Subcutaneous abdominal adipose tissue (tissue), 5 donors: ENCODE data around the gene FSTL5.

Experiments used
- H3K27ac ChIP-seq: one replicate; pipeline ENCODE4 v1.7.0; 2013; ENCODE audit warnings: low read depth, mild to moderate bottlenecking, inconsistent platforms, low read length, moderate library complexity
- H3K27me3 ChIP-seq, 5 donors: one replicate each; pipeline ENCODE4 v1.7.0; 2013; ENCODE audit warnings: low read length in 5 of 5, inconsistent platforms in 1 of 5; ENCODE audit not compliant: control insufficient read depth in 5 of 5, insufficient read depth in 4 of 5
- H3K36me3 ChIP-seq, 5 donors: one replicate each; pipeline ENCODE4 v1.7.0; 2013; ENCODE audit warnings: low read length in 5 of 5; ENCODE audit not compliant: control insufficient read depth in 5 of 5, insufficient read depth in 5 of 5
- H3K4me1 ChIP-seq, 5 donors: one replicate each; pipeline ENCODE4 v1.7.0; 2013; ENCODE audit warnings: low read length in 5 of 5, mild to moderate bottlenecking in 3 of 5, moderate library complexity in 1 of 5; ENCODE audit not compliant: control insufficient read depth in 5 of 5, insufficient read depth in 5 of 5
- H3K4me3 ChIP-seq, 5 donors: one replicate each; pipeline ENCODE4 v1.7.0; 2013; ENCODE audit warnings: low read length in 5 of 5, low read depth in 1 of 5
- H3K9ac ChIP-seq, 5 donors: one replicate each; pipeline ENCODE4 v1.7.0; 2013; ENCODE audit warnings: low read length in 5 of 5, mild to moderate bottlenecking in 4 of 5, moderate library complexity in 3 of 5
- H3K9me3 ChIP-seq, 5 donors: one replicate each; pipeline ENCODE4 v1.7.0; 2013; ENCODE audit warnings: low read length in 5 of 5; ENCODE audit not compliant: control insufficient read depth in 5 of 5
- donor health status: healthy.
- donor health status: healthy.
- donor health status: healthy.
- donor health status: healthy.
- donor health status: healthy.

Gene FSTL5

GRCh38 chr4:161949946-161950725 is 213.7 kb downstream of the FSTL5 start:
- Histone ChIP-seq H3K4me1 (no peaks in the 10 kb centered on the region), H3K9me3 (no peaks in the 10 kb centered on the region), H3K9ac (no peak overlapping the region), H3K4me3 (no peak overlapping the region), H3K36me3 (no peaks in the 10 kb centered on the region), H3K27ac (no peak overlapping the region), H3K27me3 (no peaks in the 10 kb centered on the region)

- Histone ChIP-seq H3K27me3 (no peaks in the 10 kb centered on the region), H3K9me3 (no peaks in the 10 kb centered on the region), H3K4me1 (no peaks in the 10 kb centered on the region), H3K4me3 (no peak overlapping the region), H3K27ac (no peak overlapping the region), H3K36me3 (no peaks in the 10 kb centered on the region), H3K9ac (no peak overlapping the region)
These were observed 215.6 kb downstream of the FSTL5 start for GRCh38 chr4:161948026-161948770.

DNA sequence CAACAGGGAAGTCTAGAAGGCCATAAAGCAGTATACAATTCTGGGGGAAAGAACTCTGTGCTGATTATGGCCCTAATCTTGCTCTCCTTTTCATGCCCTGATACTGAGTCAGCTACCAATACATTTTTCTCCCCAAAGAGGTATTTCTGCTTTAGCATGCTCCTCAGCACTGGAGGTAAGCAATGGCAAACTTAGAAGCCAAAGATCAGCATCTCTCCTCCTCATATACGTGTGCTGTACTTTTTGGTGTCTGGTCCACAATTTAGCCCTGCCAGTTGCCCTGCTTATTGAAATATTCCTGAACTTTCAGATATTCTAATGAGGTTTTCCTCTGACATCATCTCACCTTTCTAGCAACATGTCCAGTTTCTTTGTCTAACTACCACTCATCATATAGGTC is 226.2 kb downstream of the FSTL5 start:
- no peak overlapping the region for H3K4me3 ChIP-seq
- no peaks in the 10 kb centered on the region for H3K27me3 ChIP-seq
- H3K9ac ChIP-seq = no peak overlapping the region
- no peak overlapping the region for H3K27ac ChIP-seq
- no peaks in the 10 kb centered on the region for H3K4me1 ChIP-seq
- H3K9me3 ChIP-seq = no peaks in the 10 kb centered on the region
- no peaks in the 10 kb centered on the region for H3K36me3 ChIP-seq

GRCh38 chr4:161936625-161937550 is 226.9 kb downstream of the FSTL5 start:
- no peaks in the 10 kb centered on the region for H3K9me3 ChIP-seq
- H3K4me1 ChIP-seq = no peaks in the 10 kb centered on the region
- H3K9ac ChIP-seq = no peak overlapping the region
- H3K27me3 ChIP-seq = no peaks in the 10 kb centered on the region
- H3K36me3 ChIP-seq = no peaks in the 10 kb centered on the region
- H3K27ac ChIP-seq = no peak overlapping the region
- no peak overlapping the region for H3K4me3 ChIP-seq

DNA sequence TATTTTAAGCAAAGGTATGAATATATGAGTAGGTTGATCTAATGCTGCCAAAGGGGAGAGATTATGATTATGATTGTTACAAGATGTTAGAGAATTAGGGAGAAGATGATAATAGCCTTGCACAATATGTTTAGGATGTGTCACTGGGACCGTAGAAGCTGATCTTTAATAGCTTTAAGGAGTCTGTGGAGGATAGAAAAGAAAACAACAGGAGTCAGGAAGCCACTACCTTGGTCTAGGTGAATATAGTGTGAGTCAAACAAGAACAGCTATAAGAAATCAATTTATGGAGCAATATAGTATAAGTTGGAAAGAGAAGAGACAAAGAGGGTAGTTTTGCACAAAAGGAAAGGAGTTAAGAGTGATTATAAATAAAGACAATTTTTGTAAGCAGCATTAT is 232.7 kb downstream of the FSTL5 start:
- Histone ChIP-seq H3K9me3 (no peaks in the 10 kb centered on the region), H3K27ac (no peak overlapping the region), H3K36me3 (no peaks in the 10 kb centered on the region), H3K27me3 (no peaks in the 10 kb centered on the region), H3K4me3 (no peak overlapping the region), H3K9ac (no peak overlapping the region), H3K4me1 (no peaks in the 10 kb centered on the region)

DNA sequence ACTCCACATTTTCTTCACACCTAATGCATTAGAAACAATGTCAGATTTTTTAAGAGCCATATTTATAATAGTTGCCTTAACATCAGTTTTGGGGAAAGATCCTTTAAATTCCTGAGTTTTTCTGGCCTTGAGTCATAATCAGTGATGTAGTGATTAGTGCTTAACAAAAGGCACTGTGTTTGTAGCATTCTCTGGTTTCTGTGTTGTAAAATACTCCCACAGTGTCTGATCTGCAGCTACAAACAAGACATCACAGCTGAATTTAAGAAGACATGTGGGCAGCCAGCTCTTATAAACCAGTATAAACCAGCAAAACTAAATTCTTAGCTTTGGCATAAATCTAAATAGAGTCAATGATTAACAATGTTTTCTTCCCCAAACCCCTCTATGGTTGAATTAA is 233.8 kb downstream of the FSTL5 start:
- no peaks in the 10 kb centered on the region for H3K36me3 ChIP-seq
- no peaks in the 10 kb centered on the region for H3K27me3 ChIP-seq
- H3K4me3 ChIP-seq = no peak overlapping the region
- H3K9me3 ChIP-seq = no peaks in the 10 kb centered on the region
- H3K4me1 ChIP-seq = no peaks in the 10 kb centered on the region
- H3K27ac ChIP-seq = no peak overlapping the region
- no peak overlapping the region for H3K9ac ChIP-seq

DNA sequence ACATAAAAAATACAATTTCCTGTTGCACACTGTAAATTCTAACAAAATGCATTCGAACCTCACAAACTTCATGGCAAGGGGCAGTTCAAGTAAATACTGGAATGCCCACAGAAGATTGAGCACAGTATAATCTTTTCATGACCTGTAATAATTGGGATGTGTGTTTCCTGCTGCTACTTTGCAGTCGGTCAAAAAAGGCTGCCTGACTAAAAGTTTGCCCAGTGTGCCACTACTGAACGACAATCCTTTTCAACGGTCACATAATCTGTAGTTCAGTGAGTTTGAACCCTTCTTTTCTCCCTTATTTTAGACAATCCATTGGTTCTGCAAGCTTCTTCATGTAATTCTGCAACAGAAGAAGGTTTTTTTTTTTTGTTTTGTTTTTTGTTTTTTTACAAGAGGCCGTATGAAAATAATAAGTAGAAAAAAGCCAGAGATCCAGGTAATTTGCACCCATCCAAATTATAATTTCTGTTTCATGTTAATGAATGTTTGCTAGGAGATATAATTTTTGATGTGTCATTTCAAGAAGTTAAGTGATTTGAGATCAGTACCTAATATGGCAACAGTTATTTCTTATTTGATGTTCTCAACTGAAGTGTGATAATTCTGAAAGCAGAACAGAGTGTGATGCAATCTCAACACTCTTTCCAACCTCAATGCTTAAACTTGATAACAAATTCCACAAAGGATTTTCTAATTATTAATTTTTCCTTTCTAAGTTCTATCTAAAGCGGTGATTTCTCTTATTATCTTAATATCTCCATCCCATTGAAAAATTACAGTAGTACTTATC is 237.6 kb downstream of the FSTL5 start:
- Histone ChIP-seq H3K27me3 (no peaks in the 10 kb centered on the region), H3K27ac (no peak overlapping the region), H3K9me3 (no peaks in the 10 kb centered on the region), H3K4me3 (no peak overlapping the region), H3K4me1 (no peaks in the 10 kb centered on the region), H3K36me3 (no peaks in the 10 kb centered on the region), H3K9ac (no peak overlapping the region)

- Histone ChIP-seq H3K27ac (no peak overlapping the region), H3K27me3 (no peaks in the 10 kb centered on the region), H3K9ac (no peak overlapping the region), H3K9me3 (no peaks in the 10 kb centered on the region), H3K4me1 (no peaks in the 10 kb centered on the region), H3K36me3 (no peaks in the 10 kb centered on the region), H3K4me3 (no peak overlapping the region)
These were observed 243.3 kb downstream of the FSTL5 start for GRCh38 chr4:161920304-161921052.
